ENCODE measurements around the gene F12. TPM values are rescaled to one million over a fixed set of nuclear protein-coding genes. Genes with fewer than 3 reads are reported as not detected.

The F12 gene
- total RNA-seq, 1 experiment from 2014 or later, result 30.0 TPM

GRCh38 chr5:177432839-177433657 is 23.7 kb upstream of the F12 start:
- CTCF ChIA-PET, result interaction anchor here (1.3 kb wide), 1 partner anchor 29 kb away, joined by 4 read pairs; no protein-coding TSS in a partner anchor

More at GRCh38 chr5:177432839-177433657, 23.7 kb upstream of the F12 start:
- no peak for TF ChIP-seq CEBPB (IDR thresholded peaks at IDR 0.05; ENCODE audit: low read depth)
- TF ChIP-seq JUND (IDR thresholded peaks at IDR 0.05), result no peak
- TF ChIP-seq ZBTB33 (IDR thresholded peaks at IDR 0.05; ENCODE audit: extremely low read depth, insufficient replicate concordance, low read length), result no peak
- TF ChIP-seq FOSL1 (IDR thresholded peaks at IDR 0.05; ENCODE audit: low read depth), result no peak
- TF ChIP-seq ZFX (IDR thresholded peaks at IDR 0.05), result no peak
- no peak for TF ChIP-seq CBX3 (IDR thresholded peaks at IDR 0.05; ENCODE audit: low read depth)
- no peak for TF ChIP-seq SP1 (IDR thresholded peaks at IDR 0.05; ENCODE audit: low read depth)
- TF ChIP-seq RAD21 (IDR thresholded peaks at IDR 0.05; ENCODE audit: low read depth), result no peak
- Histone ChIP-seq H3K4me2 (ENCODE audit: low read length) (no peak overlapping the region), H3K9me2 (ENCODE audit: insufficient read depth) (no peaks in the 10 kb centered on the region), H2AFZ (ENCODE audit: low read depth, low read length, poor library complexity, severe bottlenecking) (no peak overlapping the region), H3K9me3 (ENCODE audit: control insufficient read depth in 1 of 2, insufficient read depth in 1 of 2, low read depth in 1 of 2, low read length in 2 of 2) (no peaks in the 10 kb centered on the region), H3K79me2 (ENCODE audit: insufficient read depth, low read length) (peaks cover 25% of the 10 kb centered on the region), H3K4me1 (ENCODE audit: control insufficient read depth in 1 of 2, insufficient read depth in 2 of 2, low read length in 2 of 2) (peaks cover 1 to 17% of the 10 kb centered on the region in 2 experiments; a peak in 3 of 4 replicates), H3K36me3 (ENCODE audit: control insufficient read depth in 1 of 2, insufficient read depth in 2 of 2, low read length in 2 of 2) (peaks cover 25 to 41% of the 10 kb centered on the region in 2 experiments; a peak in 3 of 4 replicates), H4K20me1 (ENCODE audit: insufficient read depth) (no peaks in the 10 kb centered on the region), H3K4me3 (replicated peaks in 1 of 2; ENCODE audit: low read depth in 1 of 2, low read length in 2 of 2) (no peak overlapping the region), H3K27ac (ENCODE audit: low read depth, low read length) (no peak overlapping the region), H3K9ac (ENCODE audit: low read length) (no peak overlapping the region), H3K27me3 (ENCODE audit: insufficient read depth, low read length) (no peaks in the 10 kb centered on the region)
- POLR2A ChIA-PET, result interaction anchor here (1.3 kb wide), 1 partner anchor 42 kb away, joined by 3 read pairs; no protein-coding TSS in a partner anchor
- intact Hi-C loops (cut with micrococcal nuclease), result no loop called here
- DNase-seq (ENCODE audit: low read depth, low spot score) (no peak), ATAC-seq (no peak)
- no TSS peak for BruUV-seq (replicated peaks)
- RAD21 ChIA-PET (ENCODE audit: low non-redundant PET in 1 of 2, low total read pairs in 2 of 2, uncharacterized antibody in 2 of 2, unreplicated experiment in 2 of 2), result no interaction called here
